Activated CD8-positive, alpha-beta T cell treated with anti-CD3 and anti-CD28 coated beads for 36 hours (primary cell): ENCODE measurements around the gene UBE2B. TPM values are rescaled to one million over a fixed set of nuclear protein-coding genes. Genes with fewer than 3 reads are reported as not detected.

Experiments
- ATAC-seq: fragments of 200-7000 bp; cut with Tn5 transposase; one replicate; pipeline ENCODE4 v1.10.0; 2021; ENCODE audit warnings: mild to moderate bottlenecking, moderate library complexity
- CTCF ChIA-PET: fragments of 350-600 bp; sonication (Branson Sonifier 250); formaldehyde crosslinking; loops from one replicate; lab custom pipeline; 2021; ENCODE audit warnings: antibody characterized with exemption; lab: Charles Lee
- POLR2A ChIA-PET: fragments of 350-600 bp; sonication (Branson Sonifier 250); formaldehyde crosslinking; loops from one replicate; lab custom pipeline; 2021; ENCODE audit warnings: antibody characterized with exemption; lab: Charles Lee
- DNase-seq: peaks from one replicate; pipeline ENCODE4 v3.0.0-alpha.2; 2020
- H3K27ac Mint-ChIP-seq: one replicate; pipeline ENCODE4 v1.8.0; 2021; ENCODE audit warnings: mild to moderate bottlenecking, mixed read lengths
- H3K27me3 Mint-ChIP-seq: one replicate; pipeline ENCODE4 v1.8.0; 2021; ENCODE audit warnings: mixed read lengths
- H3K36me3 Mint-ChIP-seq: one replicate; pipeline ENCODE4 v1.8.0; 2021; ENCODE audit warnings: low read depth, mixed read lengths
- H3K4me1 Mint-ChIP-seq: one replicate; pipeline ENCODE4 v1.8.0; 2021; ENCODE audit warnings: low read depth, mixed read lengths
- H3K4me3 Mint-ChIP-seq: one replicate; pipeline ENCODE4 v1.8.0; 2021; ENCODE audit warnings: mild to moderate bottlenecking, moderate library complexity, mixed read lengths
- H3K9me3 Mint-ChIP-seq: one replicate; pipeline ENCODE4 v1.8.0; 2021; ENCODE audit warnings: mixed read lengths
- CTCF ChIP-seq: fragments of 200-600 bp; IDR thresholded peaks from one replicate; pipeline ENCODE4 v1.8.0; 2022; ENCODE audit warnings: antibody characterized with exemption, mild to moderate bottlenecking
- intact Hi-C: fragments of 100-400 bp; cut with micrococcal nuclease; formaldehyde crosslinking; loops from one replicate; pipeline ENCODE4 v1.10.0; 2022
- total RNA-seq, 2 experiments: library from RNA; stranded (reverse); gene quantifications; one replicate each; pipeline ENCODE4 v1.2.3, GENCODE V29; 2021

Gene UBE2B
- total RNA-seq, 2 experiments from 2014 or later: 97.6 to 98.9 TPM

DNA sequence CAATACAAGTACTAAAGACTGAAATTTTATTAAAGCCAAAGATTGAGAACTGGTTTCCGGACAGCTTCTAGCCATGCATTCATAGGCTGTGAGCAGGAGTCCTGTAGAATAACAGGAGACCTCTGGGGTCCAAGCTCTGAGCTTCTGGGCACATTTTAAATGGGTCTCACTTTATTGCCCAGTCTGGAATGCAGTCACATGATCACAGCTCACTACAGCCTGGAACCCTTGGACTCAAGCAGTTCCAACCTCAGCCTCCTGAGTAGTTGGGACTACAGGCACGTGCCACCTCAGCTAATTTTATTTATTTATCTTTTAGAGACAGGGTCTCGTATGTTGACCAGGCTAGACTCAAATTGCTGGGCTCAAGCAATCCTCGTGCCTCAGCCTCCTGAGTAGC lies 24.9 kb downstream of the UBE2B start:
- CTCF ChIA-PET: interaction anchor here (0.9 to 2.5 kb wide), 7 partner anchors 10 to 191 kb away, joined by 3 to 16 read pairs (median 3); partner anchors contain the start of gene CDKN2AIPNL

DNA sequence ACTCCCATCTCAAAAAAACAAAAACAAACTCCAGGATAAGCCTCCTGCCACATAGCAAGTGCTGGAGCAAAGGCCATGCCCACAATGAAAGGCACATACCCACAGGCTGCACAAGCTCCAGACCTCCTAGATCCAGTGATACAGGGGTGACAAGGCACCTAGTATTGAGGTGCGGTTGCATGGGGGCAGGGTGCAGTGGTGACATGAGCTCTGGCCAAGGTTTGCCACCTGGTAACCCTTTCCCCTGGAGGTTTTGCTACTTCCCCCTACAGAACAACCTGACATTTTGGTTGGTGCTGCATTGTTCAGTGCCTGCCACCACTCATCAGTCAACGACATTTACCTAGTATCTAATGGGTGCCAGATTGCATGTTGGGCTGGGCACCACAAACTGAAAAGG lies 25.8 kb downstream of the UBE2B start:
- DNase-seq (no peak), ATAC-seq (no peak)
- intact Hi-C loops: loop anchor here (10.0 kb wide), 1 partner anchor 188 kb away; no protein-coding TSS in a partner anchor
- Mint-ChIP-seq H3K4me1 (peaks cover 11% of the 10 kb centered on the region), H3K4me3 (no peak overlapping the region), H3K27me3 (no peaks in the 10 kb centered on the region), H3K27ac (no peak overlapping the region), H3K36me3 (peaks cover 42% of the 10 kb centered on the region), H3K9me3 (no peaks in the 10 kb centered on the region)
- ChIA-PET CTCF (interaction anchor here (0.7 to 2.5 kb wide), 5 partner anchors 11 to 187 kb away, joined by 3 to 16 read pairs (median 3); partner anchors contain the start of gene CDKN2AIPNL), POLR2A (interaction anchor here (1.1 to 2.4 kb wide), 5 partner anchors 9 to 21 kb away, joined by 3 to 7 read pairs (median 4); no protein-coding TSS in a partner anchor)
- TF ChIP-seq CTCF: no peak

More for the DNA sequence above, 24.9 kb downstream of the UBE2B start:
- ATAC-seq (no peak), DNase-seq (no peak)
- Mint-ChIP-seq H3K4me1 (peaks cover 11% of the 10 kb centered on the region), H3K27ac (no peak overlapping the region), H3K9me3 (no peaks in the 10 kb centered on the region), H3K27me3 (no peaks in the 10 kb centered on the region), H3K4me3 (no peak overlapping the region), H3K36me3 (peaks cover 44% of the 10 kb centered on the region)
- POLR2A ChIA-PET: interaction anchor here (0.9 to 1.7 kb wide), 4 partner anchors 9 to 20 kb away, joined by 3 to 6 read pairs (median 4); no protein-coding TSS in a partner anchor
- no peak for TF ChIP-seq CTCF
- intact Hi-C loops: loop anchor here (10.0 kb wide), 1 partner anchor 189 kb away; no protein-coding TSS in a partner anchor

DNA sequence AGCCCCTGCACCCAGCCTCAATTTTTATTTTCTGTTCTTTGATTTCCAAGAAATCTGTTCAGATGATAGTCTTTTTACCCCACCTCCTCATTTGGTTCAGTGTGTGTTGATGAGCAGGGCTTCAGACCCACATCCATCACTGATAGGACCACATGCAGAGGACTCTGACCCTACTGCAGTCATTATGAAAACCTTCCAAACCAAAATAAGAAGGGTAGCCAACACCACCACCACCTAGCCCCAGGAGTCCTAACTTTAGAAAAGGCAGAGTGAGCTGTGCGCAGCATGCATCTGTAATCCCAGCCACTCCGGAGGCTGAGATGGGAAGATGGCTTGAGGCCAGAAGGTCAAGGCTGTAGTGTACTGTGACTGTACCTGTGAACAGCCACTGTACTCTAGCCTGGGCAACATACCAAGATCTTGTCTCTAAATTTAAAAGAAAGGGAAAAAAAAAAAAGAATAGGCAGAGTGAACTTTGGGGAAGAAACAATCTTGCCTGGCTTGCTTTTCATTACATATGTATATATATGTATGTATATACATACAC lies 27.3 kb downstream of the UBE2B start:
- CTCF ChIA-PET: interaction anchor here (1.0 to 1.2 kb wide), 3 partner anchors 10 to 185 kb away, joined by 3 read pairs; no protein-coding TSS in a partner anchor
- no peak overlapping the region for H3K4me3 Mint-ChIP-seq
- DNase-seq: no peak
- peaks cover 10% of the 10 kb centered on the region for H3K4me1 Mint-ChIP-seq
- no peak for ATAC-seq
- no peak for TF ChIP-seq CTCF
- intact Hi-C loops: loop anchor here (10.0 kb wide), 1 partner anchor 186 kb away; no protein-coding TSS in a partner anchor
- no peaks in the 10 kb centered on the region for H3K27me3 Mint-ChIP-seq
- H3K9me3 Mint-ChIP-seq: no peaks in the 10 kb centered on the region
- POLR2A ChIA-PET: interaction anchor here (2.4 kb wide), 1 partner anchor 10 kb away, joined by 7 read pairs; no protein-coding TSS in a partner anchor
- H3K27ac Mint-ChIP-seq: no peak overlapping the region
- peaks cover 39% of the 10 kb centered on the region for H3K36me3 Mint-ChIP-seq

DNA sequence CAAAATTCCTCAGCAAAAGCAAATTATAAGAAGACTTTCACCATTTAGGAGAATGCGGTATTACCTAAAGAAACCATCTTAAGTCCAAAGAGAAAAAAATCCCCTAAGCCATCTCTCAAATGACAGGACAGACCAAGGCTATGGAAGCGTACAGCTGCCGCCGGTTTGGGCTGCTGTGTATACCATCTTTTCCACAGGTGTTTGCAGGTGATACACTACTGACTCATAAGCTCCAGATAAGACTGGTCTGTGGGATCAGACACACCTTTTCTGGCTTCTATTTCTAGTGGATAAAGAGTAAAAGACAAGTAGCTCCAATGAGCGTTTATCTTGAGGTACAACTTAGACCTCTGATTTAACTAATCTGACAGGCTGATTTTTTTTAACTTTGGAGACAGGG lies 32.6 kb downstream of the UBE2B start:
- Mint-ChIP-seq H3K4me1 (peaks cover 17% of the 10 kb centered on the region), H3K36me3 (peaks cover 31% of the 10 kb centered on the region), H3K9me3 (no peaks in the 10 kb centered on the region), H3K27me3 (no peaks in the 10 kb centered on the region), H3K4me3 (no peak overlapping the region), H3K27ac (peak overlapping the region; percentile 42)
- DNase-seq (no peak), ATAC-seq (no peak)
- TF ChIP-seq CTCF: no peak
- POLR2A ChIA-PET: interaction anchor here (0.6 kb wide), 1 partner anchor 191 kb away, joined by 3 read pairs; no protein-coding TSS in a partner anchor
- intact Hi-C loops: loop anchor here (10.0 kb wide), 1 partner anchor 99 kb away; no protein-coding TSS in a partner anchor
- CTCF ChIA-PET: interaction anchor here (0.9 to 1.2 kb wide), 2 partner anchors 20 to 174 kb away, joined by 3 read pairs; no protein-coding TSS in a partner anchor
